KMS-11 (cell line): ENCODE measurements around the gene SFRP4.
"Not testable (repeated sequence)": the region's sequence is repeated elsewhere in the genome, so short reads cannot be mapped to it uniquely, and the experiment has no call there.

Experiments
- H2AFZ ChIP-seq: fragments of 200-600 bp; sonication (generic); 2 replicates; pipeline ENCODE4 v1.6.1; 2016; ENCODE audit warnings: antibody characterized with exemption, mixed run types, low read depth
- H3K27ac ChIP-seq: fragments of 200-600 bp; sonication (generic); 2 replicates; pipeline ENCODE4 v1.6.1; 2016; ENCODE audit warnings: mild to moderate bottlenecking, mixed run types
- H3K27me3 ChIP-seq: fragments of 200-600 bp; sonication (generic); 2 replicates; pipeline ENCODE4 v1.6.1; 2017; ENCODE audit warnings: mild to moderate bottlenecking, low read depth, mixed run types, moderate library complexity; ENCODE audit not compliant: insufficient read depth
- H3K36me3 ChIP-seq: fragments of 200-600 bp; sonication (generic); 2 replicates; pipeline ENCODE4 v1.6.1; 2017; ENCODE audit warnings: mild to moderate bottlenecking, mixed run types; ENCODE audit not compliant: insufficient read depth
- H3K4me1 ChIP-seq: fragments of 200-600 bp; sonication (generic); 2 replicates; pipeline ENCODE4 v1.6.1; 2016; ENCODE audit warnings: mild to moderate bottlenecking, low read depth, mixed run types; ENCODE audit not compliant: poor library complexity, severe bottlenecking
- H3K4me2 ChIP-seq: fragments of 200-600 bp; sonication (generic); 2 replicates; pipeline ENCODE4 v1.7.0; 2016; ENCODE audit warnings: mild to moderate bottlenecking, mixed run types
- H3K4me3 ChIP-seq: fragments of 200-600 bp; sonication (generic); IDR thresholded peaks from 2 replicates; pipeline ENCODE4 v1.6.1; 2017; ENCODE audit warnings: low read depth, low read length, mixed read lengths; ENCODE audit not compliant: insufficient read depth
- H3K79me2 ChIP-seq: fragments of 200-600 bp; sonication (generic); 2 replicates; pipeline ENCODE4 v1.6.1; 2016; ENCODE audit warnings: low read depth, mixed run types; ENCODE audit not compliant: insufficient read depth
- H3K9ac ChIP-seq: fragments of 200-600 bp; sonication (generic); 2 replicates; pipeline ENCODE4 v1.6.1; 2016; ENCODE audit warnings: mild to moderate bottlenecking, mixed run types
- H4K20me1 ChIP-seq: fragments of 200-600 bp; sonication (generic); 2 replicates; pipeline ENCODE4 v1.6.1; 2016; ENCODE audit warnings: mild to moderate bottlenecking, mixed run types; ENCODE audit not compliant: insufficient read depth
- CTCF ChIP-seq: fragments of 200-600 bp; sonication (generic); conservative IDR thresholded peaks from 2 replicates; pipeline ENCODE4 v1.6.1; 2017; ENCODE audit warnings: low read depth, mild to moderate bottlenecking, antibody characterized with exemption, low read length, moderate library complexity, mixed read lengths

Gene SFRP4

GRCh38 chr7:37957221-37957970 is 40.8 kb upstream of the SFRP4 start:
- Histone ChIP-seq H3K4me3 (no peak overlapping the region), H3K79me2 (no peaks in the 10 kb centered on the region), H3K4me1 (no peaks in the 10 kb centered on the region), H3K27me3 (no peaks in the 10 kb centered on the region), H3K9ac (no peak overlapping the region), H3K4me2 (no peak overlapping the region), H4K20me1 (no peaks in the 10 kb centered on the region), H2AFZ (no peak overlapping the region), H3K36me3 (no peaks in the 10 kb centered on the region), H3K27ac (no peak overlapping the region)
- TF ChIP-seq CTCF = no peak

- TF ChIP-seq CTCF = no peak
- Histone ChIP-seq H2AFZ (no peak overlapping the region), H4K20me1 (no peaks in the 10 kb centered on the region), H3K4me2 (no peak overlapping the region), H3K27ac (no peak overlapping the region), H3K79me2 (no peaks in the 10 kb centered on the region), H3K9ac (no peak overlapping the region), H3K27me3 (no peaks in the 10 kb centered on the region), H3K4me1 (peaks cover 3% of the 10 kb centered on the region), H3K4me3 (no peak overlapping the region), H3K36me3 (no peaks in the 10 kb centered on the region)
Measured at GRCh38 chr7:37956791-37957190, 40.2 kb upstream of the SFRP4 start.

DNA sequence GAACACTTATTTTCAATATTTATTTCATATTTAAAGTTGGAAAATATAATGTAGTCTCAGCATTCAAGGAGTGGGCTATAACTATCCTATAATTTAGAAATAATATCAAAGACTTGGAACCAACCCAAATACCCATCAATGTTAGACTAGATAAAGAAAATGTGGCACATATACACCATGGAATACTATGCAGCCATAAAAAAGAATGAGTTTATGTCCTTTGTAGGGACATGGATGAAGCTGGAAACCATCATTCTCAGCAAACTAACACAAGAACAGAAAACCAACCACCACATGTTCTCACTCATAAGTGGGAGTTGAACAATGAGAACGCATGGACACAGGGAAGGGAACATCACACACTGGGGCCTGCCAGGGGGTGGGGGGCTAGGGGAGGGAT is 37.6 kb upstream of the SFRP4 start:
- not testable (repeated sequence) for H2AFZ ChIP-seq, H4K20me1 ChIP-seq, H3K4me2 ChIP-seq

GRCh38 chr7:37952240-37952639 is 35.6 kb upstream of the SFRP4 start:
- Histone ChIP-seq H3K79me2 (0 out of 2 replicates have a peak, but pooled peaks cover 5% of the 10 kb centered on the region), H3K4me1 (peaks cover 6% of the 10 kb centered on the region), H3K27me3 (no peaks in the 10 kb centered on the region), H3K27ac (no peak overlapping the region), H4K20me1 (no peaks in the 10 kb centered on the region; the same call in 1 of the 2 replicates), H3K4me2 (no peak overlapping the region), H3K36me3 (no peaks in the 10 kb centered on the region), H2AFZ (no peak overlapping the region), H3K9ac (no peak overlapping the region), H3K4me3 (no peak overlapping the region)
- no peak for TF ChIP-seq CTCF

More for the DNA sequence above, 37.6 kb upstream of the SFRP4 start:
- not testable (repeated sequence) for H3K36me3 ChIP-seq, H3K9ac ChIP-seq, H3K27me3 ChIP-seq, H3K79me2 ChIP-seq, H3K4me1 ChIP-seq, H3K4me3 ChIP-seq, H3K27ac ChIP-seq

GRCh38 chr7:37947941-37948210 is 31.3 kb upstream of the SFRP4 start:
- Histone ChIP-seq H3K9ac (no peak overlapping the region), H3K79me2 (peaks cover 5% of the 10 kb centered on the region; the same call in 1 of the 2 replicates), H3K4me2 (no peak overlapping the region), H3K4me3 (no peak overlapping the region), H3K27ac (no peak overlapping the region), H4K20me1 (no peaks in the 10 kb centered on the region; the same call in 1 of the 2 replicates), H2AFZ (no peak overlapping the region), H3K36me3 (no peaks in the 10 kb centered on the region), H3K4me1 (peaks cover 12% of the 10 kb centered on the region), H3K27me3 (no peaks in the 10 kb centered on the region)
- TF ChIP-seq CTCF = no peak
